ENCODE data around the gene ACIN1.

Gene ACIN1

GRCh38 chr14:23093104-23093503 is 1.8 kb downstream of the ACIN1 start:
- Histone ChIP-seq H2BK120ac (ENCODE audit: low read depth, low read length) (no peak overlapping the region), H3K79me1 (ENCODE audit: low read depth, low read length) (peaks cover 4% of the 10 kb centered on the region), H3K14ac (ENCODE audit: low read length) (no peak overlapping the region), H3K18ac (ENCODE audit: low read length) (no peak overlapping the region), H3K36me3 (replicated peaks in 1 of 2; ENCODE audit: control insufficient read depth in 2 of 2, insufficient read depth in 2 of 2, low read length in 2 of 2) (peaks cover 16 to 71% of the 10 kb centered on the region in 2 donors), H2AK5ac (ENCODE audit: low read depth, low read length) (no peak overlapping the region), H3K4me1 (ENCODE audit: control insufficient read depth in 2 of 2, insufficient read depth in 1 of 2, low read depth in 1 of 2, low read length in 2 of 2) (peaks cover 2 to 3% of the 10 kb centered on the region in 2 donors), H3K27ac (replicated peaks; ENCODE audit: low read length) (no peak overlapping the region), H2BK12ac (ENCODE audit: low read length) (no peak overlapping the region), H3K9me3 (replicated peaks in 1 of 2; ENCODE audit: control insufficient read depth in 2 of 2, insufficient read depth in 1 of 2, low read depth in 1 of 2, low read length in 2 of 2) (no peaks in the 10 kb centered on the region), H3K27me3 (ENCODE audit: control insufficient read depth in 3 of 3, insufficient read depth in 3 of 3, low read depth in 1 of 3, low read length in 3 of 3) (no peaks in the 10 kb centered on the region), H3K23ac (ENCODE audit: low read depth, low read length, poor library complexity) (no peak overlapping the region), H2BK15ac (ENCODE audit: low read length) (no peak overlapping the region), H4K8ac (ENCODE audit: low read depth, low read length) (no peak overlapping the region), H2AFZ (ENCODE audit: low read length) (no peak overlapping the region), H3K4me3 (ENCODE audit: low read length in 2 of 2) (no peak overlapping the region), H3K4me2 (ENCODE audit: insufficient read depth, low read length, poor library complexity, severe bottlenecking) (no peak overlapping the region), H2BK5ac (ENCODE audit: low read length) (no peak overlapping the region), H4K91ac (ENCODE audit: low read depth, low read length, poor library complexity) (no peak overlapping the region), H3K9ac (ENCODE audit: low read depth, low read length, poor library complexity) (no peak overlapping the region), H3K4ac (ENCODE audit: low read length) (no peak overlapping the region)
- no peak for DNase-seq (ENCODE audit: low spot score)
- WGBS, 2 donors (ENCODE audit: extremely low coverage in 2 of 2, insufficient read length in 2 of 2, insufficient replicate concordance in 1 of 2) = no CpG with 5 or more reads among the region's 2 CpGs

GRCh38 chr14:23091294-23092225 is 3.4 kb downstream of the ACIN1 start:
- Histone ChIP-seq H3K9ac (ENCODE audit: low read depth, low read length, poor library complexity) (no peak overlapping the region), H3K14ac (ENCODE audit: low read length) (no peak overlapping the region), H3K4me3 (ENCODE audit: low read length in 2 of 2) (no peak overlapping the region), H2BK15ac (ENCODE audit: low read length) (no peak overlapping the region), H3K27ac (replicated peaks; ENCODE audit: low read length) (no peak overlapping the region), H3K18ac (ENCODE audit: low read length) (no peak overlapping the region), H2AFZ (ENCODE audit: low read length) (no peak overlapping the region), H3K79me1 (ENCODE audit: low read depth, low read length) (no peaks in the 10 kb centered on the region), H3K4ac (ENCODE audit: low read length) (no peak overlapping the region), H4K8ac (ENCODE audit: low read depth, low read length) (no peak overlapping the region), H2BK120ac (ENCODE audit: low read depth, low read length) (no peak overlapping the region), H2BK12ac (ENCODE audit: low read length) (no peak overlapping the region), H3K4me1 (ENCODE audit: control insufficient read depth in 2 of 2, insufficient read depth in 1 of 2, low read depth in 1 of 2, low read length in 2 of 2) (peaks cover 2 to 3% of the 10 kb centered on the region in 2 donors), H3K23ac (ENCODE audit: low read depth, low read length, poor library complexity) (no peak overlapping the region), H2BK5ac (ENCODE audit: low read length) (no peak overlapping the region), H2AK5ac (ENCODE audit: low read depth, low read length) (no peak overlapping the region), H3K27me3 (ENCODE audit: control insufficient read depth in 3 of 3, insufficient read depth in 3 of 3, low read depth in 1 of 3, low read length in 3 of 3) (no peaks in the 10 kb centered on the region), H3K4me2 (ENCODE audit: insufficient read depth, low read length, poor library complexity, severe bottlenecking) (no peak overlapping the region), H3K9me3 (replicated peaks in 1 of 2; ENCODE audit: control insufficient read depth in 2 of 2, insufficient read depth in 1 of 2, low read depth in 1 of 2, low read length in 2 of 2) (no peaks in the 10 kb centered on the region), H4K91ac (ENCODE audit: low read depth, low read length, poor library complexity) (no peak overlapping the region), H3K36me3 (replicated peaks in 1 of 2; ENCODE audit: control insufficient read depth in 2 of 2, insufficient read depth in 2 of 2, low read length in 2 of 2) (peaks cover 14 to 71% of the 10 kb centered on the region in 2 donors)
- no CpG with 5 or more reads among the region's 12 CpGs for WGBS, 2 donors (ENCODE audit: extremely low coverage in 2 of 2, insufficient read length in 2 of 2, insufficient replicate concordance in 1 of 2)
- DNase-seq (ENCODE audit: low spot score) = no peak

GRCh38 chr14:23090254-23090636 is 4.7 kb downstream of the ACIN1 start:
- no peak overlapping the region for H3K18ac ChIP-seq (ENCODE audit: low read length)
- no peak overlapping the region for H2AK5ac ChIP-seq (ENCODE audit: low read depth, low read length)
- no peaks in the 10 kb centered on the region for H3K27me3 ChIP-seq (ENCODE audit: control insufficient read depth in 3 of 3, insufficient read depth in 3 of 3, low read depth in 1 of 3, low read length in 3 of 3)
- H2BK12ac ChIP-seq (ENCODE audit: low read length) = no peak overlapping the region
- no peak overlapping the region for H4K8ac ChIP-seq (ENCODE audit: low read depth, low read length)
- no CpG with 5 or more reads among the region's 4 CpGs for WGBS, 2 donors (ENCODE audit: extremely low coverage in 2 of 2, insufficient read length in 2 of 2, insufficient replicate concordance in 1 of 2)
- H3K4ac ChIP-seq (ENCODE audit: low read length) = no peak overlapping the region
- H3K4me3 ChIP-seq (ENCODE audit: low read length in 2 of 2) = no peak overlapping the region
- no peak overlapping the region for H3K4me2 ChIP-seq (ENCODE audit: insufficient read depth, low read length, poor library complexity, severe bottlenecking)
- H2BK120ac ChIP-seq (ENCODE audit: low read depth, low read length) = no peak overlapping the region
- no peak overlapping the region for H3K9ac ChIP-seq (ENCODE audit: low read depth, low read length, poor library complexity)
- H3K4me1 ChIP-seq (ENCODE audit: control insufficient read depth in 2 of 2, insufficient read depth in 1 of 2, low read depth in 1 of 2, low read length in 2 of 2) = peaks cover 2 to 3% of the 10 kb centered on the region in 2 donors
- no peak overlapping the region for H3K27ac ChIP-seq (replicated peaks; ENCODE audit: low read length)
- H3K36me3 ChIP-seq (replicated peaks in 1 of 2; ENCODE audit: control insufficient read depth in 2 of 2, insufficient read depth in 2 of 2, low read length in 2 of 2) = peaks cover 24 to 84% of the 10 kb centered on the region in 2 donors
- H3K14ac ChIP-seq (ENCODE audit: low read length) = no peak overlapping the region
- no peaks in the 10 kb centered on the region for H3K79me1 ChIP-seq (ENCODE audit: low read depth, low read length)
- H3K9me3 ChIP-seq (replicated peaks in 1 of 2; ENCODE audit: control insufficient read depth in 2 of 2, insufficient read depth in 1 of 2, low read depth in 1 of 2, low read length in 2 of 2) = no peaks in the 10 kb centered on the region
- H3K23ac ChIP-seq (ENCODE audit: low read depth, low read length, poor library complexity) = no peak overlapping the region
- no peak overlapping the region for H2AFZ ChIP-seq (ENCODE audit: low read length)
- DNase-seq (ENCODE audit: low spot score) = no peak
- no peak overlapping the region for H2BK15ac ChIP-seq (ENCODE audit: low read length)
- H2BK5ac ChIP-seq (ENCODE audit: low read length) = no peak overlapping the region
- no peak overlapping the region for H4K91ac ChIP-seq (ENCODE audit: low read depth, low read length, poor library complexity)

GRCh38 chr14:23089498-23090253 is 5.3 kb downstream of the ACIN1 start:
- H3K36me3 ChIP-seq (replicated peaks in 1 of 2; ENCODE audit: control insufficient read depth in 2 of 2, insufficient read depth in 2 of 2, low read length in 2 of 2) = peaks cover 24 to 90% of the 10 kb centered on the region in 2 donors
- no peak overlapping the region for H2AFZ ChIP-seq (ENCODE audit: low read length)
- H3K4ac ChIP-seq (ENCODE audit: low read length) = no peak overlapping the region
- H3K4me3 ChIP-seq (ENCODE audit: low read length in 2 of 2) = no peak overlapping the region
- WGBS, 2 donors (ENCODE audit: extremely low coverage in 2 of 2, insufficient read length in 2 of 2, insufficient replicate concordance in 1 of 2) = no CpG with 5 or more reads among the region's 12 CpGs
- no peak overlapping the region for H2BK5ac ChIP-seq (ENCODE audit: low read length)
- no peaks in the 10 kb centered on the region for H3K9me3 ChIP-seq (replicated peaks in 1 of 2; ENCODE audit: control insufficient read depth in 2 of 2, insufficient read depth in 1 of 2, low read depth in 1 of 2, low read length in 2 of 2)
- H3K18ac ChIP-seq (ENCODE audit: low read length) = no peak overlapping the region
- H4K91ac ChIP-seq (ENCODE audit: low read depth, low read length, poor library complexity) = no peak overlapping the region
- H3K4me1 ChIP-seq (ENCODE audit: control insufficient read depth in 2 of 2, insufficient read depth in 1 of 2, low read depth in 1 of 2, low read length in 2 of 2) = peaks cover 2 to 3% of the 10 kb centered on the region in 2 donors
- no peaks in the 10 kb centered on the region for H3K27me3 ChIP-seq (ENCODE audit: control insufficient read depth in 3 of 3, insufficient read depth in 3 of 3, low read depth in 1 of 3, low read length in 3 of 3)
- H3K27ac ChIP-seq (replicated peaks; ENCODE audit: low read length) = no peak overlapping the region
- H4K8ac ChIP-seq (ENCODE audit: low read depth, low read length) = no peak overlapping the region
- DNase-seq (ENCODE audit: low spot score) = no peak
- H3K79me1 ChIP-seq (ENCODE audit: low read depth, low read length) = no peaks in the 10 kb centered on the region
- H3K9ac ChIP-seq (ENCODE audit: low read depth, low read length, poor library complexity) = no peak overlapping the region
- H2BK120ac ChIP-seq (ENCODE audit: low read depth, low read length) = no peak overlapping the region
- H3K23ac ChIP-seq (ENCODE audit: low read depth, low read length, poor library complexity) = peak overlapping the region; percentile 22
- H2BK12ac ChIP-seq (ENCODE audit: low read length) = no peak overlapping the region
- H2BK15ac ChIP-seq (ENCODE audit: low read length) = no peak overlapping the region
- H3K14ac ChIP-seq (ENCODE audit: low read length) = no peak overlapping the region
- no peak overlapping the region for H2AK5ac ChIP-seq (ENCODE audit: low read depth, low read length)
- H3K4me2 ChIP-seq (ENCODE audit: insufficient read depth, low read length, poor library complexity, severe bottlenecking) = no peak overlapping the region
